Measurements from ENCODE around the gene KRTAP5-11.
"Not testable (repeated sequence)": the region's sequence is repeated elsewhere in the genome, so short reads cannot be mapped to it uniquely, and the experiment has no call there.

DNA sequence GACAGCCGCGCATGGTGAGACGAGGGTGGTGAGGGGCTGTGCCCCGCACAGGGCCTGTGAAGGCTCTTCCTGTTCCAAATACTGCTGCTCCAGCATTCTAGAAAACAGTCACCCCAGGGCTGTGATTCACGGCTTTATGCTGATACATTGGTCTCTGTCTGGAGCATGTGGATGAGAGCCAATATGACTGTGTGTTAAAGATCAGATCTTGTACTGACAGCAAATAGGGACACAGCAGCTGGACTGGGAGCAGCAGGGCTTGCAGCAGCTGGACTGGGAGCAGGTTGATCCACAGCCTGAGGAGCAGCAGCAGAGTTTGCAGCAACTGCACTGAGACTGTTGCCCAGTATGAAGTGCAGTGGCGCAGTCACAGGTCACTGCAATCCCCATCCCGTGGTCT is 3.2 kb downstream of the KRTAP5-11 start:
- TF ChIP-seq POLR2A (IDR thresholded peaks at IDR 0.05; ENCODE audit: low read length); KDM5A (IDR thresholded peaks at IDR 0.05); ZC3H11A (IDR thresholded peaks at IDR 0.05); CTCF (IDR thresholded peaks at IDR 0.05); MAX (IDR thresholded peaks at IDR 0.05); EP300 (IDR thresholded peaks at IDR 0.05); USF2 (IDR thresholded peaks at IDR 0.05); RCOR1 (IDR thresholded peaks at IDR 0.05; ENCODE audit: low read depth, low read length); HEYL (CRISPR knock-in tag; IDR thresholded peaks at IDR 0.05); HOXA7 (CRISPR knock-in tag; IDR thresholded peaks at IDR 0.05): not testable (repeated sequence)

All from A549 (cell line).